Heart right ventricle (tissue), 16 donors: Measurements from ENCODE around the gene CRHBP. TPM values are rescaled to one million over a fixed set of nuclear protein-coding genes. Genes with fewer than 3 reads are reported as not detected.
"Not testable (repeated sequence)": the region's sequence is repeated elsewhere in the genome, so short reads cannot be mapped to it uniquely, and the experiment has no call there.

Experiments used
- ATAC-seq, 8 donors: fragments of 200-7000 bp; cut with Tn5 transposase; one replicate each; pipeline ENCODE4 v1.9.1; 2020; ENCODE audit warnings: mild to moderate bottlenecking in 8 of 8, moderate library complexity in 8 of 8, moderate number of reproducible peaks in 1 of 8
- DNase-seq, 2 donors: peaks; one replicate each; pipeline ENCODE4 v3.0.0-alpha.2; 2020
- H3K27ac ChIP-seq, 10 donors: fragments of 200-600 bp; sonication (generic) in 2 of 10; one replicate each; pipeline versions ENCODE4 v1.5.0 to v1.8.0; 2020 to 2022; ENCODE audit warnings: mild to moderate bottlenecking in 3 of 10
- H3K27me3 ChIP-seq, 7 donors: fragments of 200-600 bp; one replicate each; pipeline ENCODE4 v1.8.0; 2021 to 2022; ENCODE audit warnings: mild to moderate bottlenecking in 2 of 7
- H3K36me3 ChIP-seq, 9 donors: fragments of 200-600 bp; sonication (generic) in 1 of 9; one replicate each; pipeline versions ENCODE4 v1.5.0 to v1.8.0; 2020 to 2022; ENCODE audit warnings: mild to moderate bottlenecking in 2 of 9
- H3K4me1 ChIP-seq, 9 donors: fragments of 200-600 bp; sonication (generic) in 1 of 9; one replicate each; pipeline versions ENCODE4 v1.5.0 to v1.8.0; 2020 to 2022; ENCODE audit warnings: mild to moderate bottlenecking in 4 of 9
- H3K4me3 ChIP-seq, 10 donors: fragments of 200-600 bp; sonication (generic) in 2 of 10; one replicate each; pipeline versions ENCODE4 v1.5.0 to v1.8.0; 2020 to 2022; ENCODE audit warnings: mild to moderate bottlenecking in 7 of 10, moderate library complexity in 2 of 10
- H3K9me3 ChIP-seq, 11 donors: fragments of 200-600 bp in 10 of 11; sonication (generic) in 2 of 11; one replicate each; pipeline versions ENCODE4 v1.5.0 to v1.8.0; 2013 to 2022; ENCODE audit warnings: mild to moderate bottlenecking in 2 of 11, control low read depth in 1 of 11, moderate library complexity in 1 of 11
- CTCF ChIP-seq, 9 donors: fragments of 200-600 bp; sonication (generic) in 2 of 9; IDR thresholded peaks; one replicate each; pipeline versions ENCODE4 v1.5.0 to v1.8.0; 2021 to 2022; ENCODE audit warnings: antibody characterized with exemption in 9 of 9, mild to moderate bottlenecking in 5 of 9, moderate library complexity in 1 of 9
- WGBS, 2 donors: extraction: QIAGEN DNeasy Blood & Tissue Kit; methylation state at CpG; one replicate each; pipeline ENCODE4 v1.1.7; 2013; ENCODE audit warnings: inconsistent platforms in 1 of 2; 5-methylcytosine and 5-hydroxymethylcytosine counted together
- intact Hi-C, 10 donors: fragments of 100-400 bp; cut with DNase I; formaldehyde crosslinking; loops; one replicate each; pipeline versions ENCODE4 v1.11.1 to v1.14.2; 2022
- polyA plus RNA-seq, 2 donors: library from polyadenylated mRNA; stranded (reverse); fragments of 200-250 nt; gene quantifications; one replicate each; pipeline ENCODE4 v1.2.3, GENCODE V29; 2013
- total RNA-seq, 10 donors: library from RNA; stranded (reverse); fragmentation: NEBNext Ultra II Directional in 3 of 10; extraction: Animal tissue kit (Norgen Biotek cat#: 25700) in 3 of 10; gene quantifications; one replicate each; pipeline versions ENCODE4 v1.2.1 to v1.2.4, GENCODE V29; 2021 to 2023
- donor health status: Arrhythmogenic right ventricular cardiomyopathy.
- donor health status: ischemic (EF 13 %, LVEDD 7.1; RV severe dilation, severe dysfunction).
- donor health status: healthy with polysubstance abuse.
- donor health status: DM: no; HTN: yes; CAD: no.
- donor health status: DM: no; HTN: no; CAD: no.
- donor health status: ischemic (EF 25% LVEDD 6.9; RV normal size, moderate dysfunction).
- donor health status: ischemic (EF 25% LVEDD 5.7; RV mildly dilated, moderate dysfunction).
- donor health status: healthy.
- donor health status: DM: yes; HTN: yes; CAD: no.
- donor health status: Ischemic cardiomyopathy.
- donor health status: ischemic (EF 35%, LVEDD 5.7; RV mildly dilated, moderate dysfunction).
- donor health status: nonischemic (EF 11% LVEDD 7.7; RV severe dilation, severe dysfunction).
- donor health status: DM: yes; HTN: yes; CAD: no.
- donor health status: PGD.
- donor health status: ischemic (EF 29% LVEDD 5.4; RV normal size, mild dysfunction).
- donor health status: nonischemic (EF 23%, LVEDD 6.1; RV moderate dilation, normal function).

CRHBP gene
- total and polyA plus RNA-seq, 12 donors: 0.38 to 4.9 (median 1.9) TPM; not detected in 1

GRCh38 chr5:76994337-76994736, 41.5 kb downstream of the CRHBP start:
- H3K27me3 ChIP-seq: no peaks in the 10 kb centered on the region
- no peaks in the 10 kb centered on the region for H3K36me3 ChIP-seq
- DNase-seq: no peak
- ATAC-seq: no peak
- no peak overlapping the region for H3K27ac ChIP-seq
- intact Hi-C loops: no loop called here
- no peak for TF ChIP-seq CTCF (IDR thresholded peaks at IDR 0.05)
- 78 to 80% methylated on average over 6 of the region's 6 CpGs for WGBS, 2 donors
- H3K4me1 ChIP-seq: no peaks in the 10 kb centered on the region
- no peaks in the 10 kb centered on the region for H3K9me3 ChIP-seq
- no peak overlapping the region for H3K4me3 ChIP-seq

- ATAC-seq, H3K4me1 ChIP-seq, H3K4me3 ChIP-seq, H3K27ac ChIP-seq, intact Hi-C loops, H3K36me3 ChIP-seq, H3K27me3 ChIP-seq, H3K9me3 ChIP-seq, DNase-seq: not testable (repeated sequence)
- WGBS, 2 donors: 91 to 95% methylated on average over 4 of the region's 4 CpGs
Measured at GRCh38 chr5:76998251-76998650, 45.4 kb downstream of the CRHBP start.

- Histone ChIP-seq H3K36me3 (no peaks in the 10 kb centered on the region), H3K4me1 (no peaks in the 10 kb centered on the region), H3K9me3 (no peaks in the 10 kb centered on the region), H3K4me3 (no peak overlapping the region), H3K27ac (no peak overlapping the region), H3K27me3 (peaks cover 0 to 3% (median 0%) of the 10 kb centered on the region in 7 donors)
- DNase-seq (no peak), ATAC-seq (peak in 1 of 8 donors; percentile 48)
- TF ChIP-seq CTCF (IDR thresholded peaks at IDR 0.05): no peak
- intact Hi-C loops: no loop called here
- 60 to 68% methylated on average over 2 of the region's 2 CpGs for WGBS, 2 donors
Measured at GRCh38 chr5:76999451-76999850, 46.6 kb downstream of the CRHBP start.

- Histone ChIP-seq H3K36me3 (no peaks in the 10 kb centered on the region), H3K4me3 (no peak overlapping the region), H3K27ac (no peak overlapping the region), H3K9me3 (no peaks in the 10 kb centered on the region), H3K27me3 (peaks cover 0 to 3% (median 0%) of the 10 kb centered on the region in 7 donors), H3K4me1 (no peaks in the 10 kb centered on the region)
- TF ChIP-seq CTCF (IDR thresholded peaks at IDR 0.05): no peak
- DNase-seq: no peak
- intact Hi-C loops: no loop called here
- no peak for ATAC-seq
- WGBS, 2 donors: 14 to 15% methylated on average over 1 of the region's 1 CpG
Measured at GRCh38 chr5:77003246-77003645, 50.4 kb downstream of the CRHBP start.

- no peaks in the 10 kb centered on the region for H3K36me3 ChIP-seq
- H3K27ac ChIP-seq: no peak overlapping the region
- no peak for TF ChIP-seq CTCF (IDR thresholded peaks at IDR 0.05)
- H3K4me3 ChIP-seq: no peak overlapping the region
- 81 to 82% methylated on average over 2 of the region's 2 CpGs for WGBS, 2 donors
- no peaks in the 10 kb centered on the region for H3K4me1 ChIP-seq
- peak in 2 of 8 donors; percentile 55 to 59 for ATAC-seq
- no peak for DNase-seq
- H3K9me3 ChIP-seq: no peaks in the 10 kb centered on the region
- intact Hi-C loops: no loop called here
- peaks cover 0 to 3% (median 0%) of the 10 kb centered on the region in 7 donors for H3K27me3 ChIP-seq
Measured at GRCh38 chr5:77006124-77006523, 53.3 kb downstream of the CRHBP start.
